ENCODE measurements around the gene USP6NL.

The USP6NL gene

GRCh38 chr10:11482306-11482705 lies 129.1 kb downstream of the USP6NL start:
- Histone ChIP-seq H3K4me1 (ENCODE audit: control insufficient read depth, insufficient read depth, low read length, poor library complexity, severe bottlenecking) (no peaks in the 10 kb centered on the region), H3K9me3 (ENCODE audit: control insufficient read depth, low read length) (no peaks in the 10 kb centered on the region), H3K27ac (ENCODE audit: low read depth, low read length, severe bottlenecking) (no peak overlapping the region), H3K4me3 (ENCODE audit: extremely low read depth, insufficient read depth, low read length, poor library complexity, severe bottlenecking) (no peak overlapping the region), H3K36me3 (ENCODE audit: control insufficient read depth, insufficient read depth, low read length) (peaks cover 20% of the 10 kb centered on the region)

GRCh38 chr10:11480687-11481086 lies 130.8 kb downstream of the USP6NL start:
- 86 to 95% methylated on average over 2 to 4 of the region's 4 CpGs for WGBS, 2 experiments (ENCODE audit: insufficient coverage in 2 of 2)
- Histone ChIP-seq H3K4me3 (ENCODE audit: extremely low read depth, insufficient read depth, low read length, poor library complexity, severe bottlenecking) (no peak overlapping the region), H3K36me3 (ENCODE audit: control insufficient read depth, insufficient read depth, low read length) (peaks cover 20% of the 10 kb centered on the region), H3K27ac (ENCODE audit: low read depth, low read length, severe bottlenecking) (no peak overlapping the region), H3K4me1 (ENCODE audit: control insufficient read depth, insufficient read depth, low read length, poor library complexity, severe bottlenecking) (no peaks in the 10 kb centered on the region), H3K9me3 (ENCODE audit: control insufficient read depth, low read length) (no peaks in the 10 kb centered on the region)

GRCh38 chr10:11479300-11479699 lies 132.2 kb downstream of the USP6NL start:
- Histone ChIP-seq H3K4me1 (ENCODE audit: control insufficient read depth, insufficient read depth, low read length, poor library complexity, severe bottlenecking) (no peaks in the 10 kb centered on the region), H3K4me3 (ENCODE audit: extremely low read depth, insufficient read depth, low read length, poor library complexity, severe bottlenecking) (no peak overlapping the region), H3K27ac (ENCODE audit: low read depth, low read length, severe bottlenecking) (no peak overlapping the region), H3K36me3 (ENCODE audit: control insufficient read depth, insufficient read depth, low read length) (peaks cover 17% of the 10 kb centered on the region), H3K9me3 (ENCODE audit: control insufficient read depth, low read length) (no peaks in the 10 kb centered on the region)
- WGBS, 2 experiments (ENCODE audit: insufficient coverage in 2 of 2), result 98 to 100% methylated on average over 2 to 5 of the region's 7 CpGs

- 79 to 100% methylated on average over 1 of the region's 1 CpG for WGBS, 2 experiments (ENCODE audit: insufficient coverage in 2 of 2)
- Histone ChIP-seq H3K4me3 (ENCODE audit: extremely low read depth, insufficient read depth, low read length, poor library complexity, severe bottlenecking) (no peak overlapping the region), H3K27ac (ENCODE audit: low read depth, low read length, severe bottlenecking) (no peak overlapping the region), H3K36me3 (ENCODE audit: control insufficient read depth, insufficient read depth, low read length) (peaks cover 16% of the 10 kb centered on the region), H3K4me1 (ENCODE audit: control insufficient read depth, insufficient read depth, low read length, poor library complexity, severe bottlenecking) (peaks cover 2% of the 10 kb centered on the region), H3K9me3 (ENCODE audit: control insufficient read depth, low read length) (no peaks in the 10 kb centered on the region)
Measured at GRCh38 chr10:11478807-11479206, 132.6 kb downstream of the USP6NL start.

- WGBS, 2 experiments (ENCODE audit: insufficient coverage in 2 of 2), result 100% methylated on average over 1 of the region's 3 CpGs
- Histone ChIP-seq H3K27ac (ENCODE audit: low read depth, low read length, severe bottlenecking) (peak overlapping the region; percentile 32), H3K4me3 (ENCODE audit: extremely low read depth, insufficient read depth, low read length, poor library complexity, severe bottlenecking) (no peak overlapping the region), H3K9me3 (ENCODE audit: control insufficient read depth, low read length) (no peaks in the 10 kb centered on the region), H3K36me3 (ENCODE audit: control insufficient read depth, insufficient read depth, low read length) (peaks cover 7% of the 10 kb centered on the region), H3K4me1 (ENCODE audit: control insufficient read depth, insufficient read depth, low read length, poor library complexity, severe bottlenecking) (peaks cover 9% of the 10 kb centered on the region)
Measured at GRCh38 chr10:11475831-11476434, 135.5 kb downstream of the USP6NL start.

- 48 to 49% methylated on average over 7 to 10 of the region's 12 CpGs for WGBS, 2 experiments (ENCODE audit: insufficient coverage in 2 of 2)
- H3K4me1 ChIP-seq (ENCODE audit: control insufficient read depth, insufficient read depth, low read length, poor library complexity, severe bottlenecking), result peaks cover 9% of the 10 kb centered on the region
- H3K27ac ChIP-seq (ENCODE audit: low read depth, low read length, severe bottlenecking), result no peak overlapping the region
- no peaks in the 10 kb centered on the region for H3K9me3 ChIP-seq (ENCODE audit: control insufficient read depth, low read length)
- no peak overlapping the region for H3K4me3 ChIP-seq (ENCODE audit: extremely low read depth, insufficient read depth, low read length, poor library complexity, severe bottlenecking)
- no peaks in the 10 kb centered on the region for H3K36me3 ChIP-seq (ENCODE audit: control insufficient read depth, insufficient read depth, low read length)
Measured at GRCh38 chr10:11473128-11473760, 138.2 kb downstream of the USP6NL start.

GRCh38 chr10:11472158-11472753 lies 139.2 kb downstream of the USP6NL start:
- Histone ChIP-seq H3K36me3 (ENCODE audit: control insufficient read depth, insufficient read depth, low read length) (no peaks in the 10 kb centered on the region), H3K4me3 (ENCODE audit: extremely low read depth, insufficient read depth, low read length, poor library complexity, severe bottlenecking) (no peak overlapping the region), H3K9me3 (ENCODE audit: control insufficient read depth, low read length) (no peaks in the 10 kb centered on the region), H3K4me1 (ENCODE audit: control insufficient read depth, insufficient read depth, low read length, poor library complexity, severe bottlenecking) (peaks cover 9% of the 10 kb centered on the region), H3K27ac (ENCODE audit: low read depth, low read length, severe bottlenecking) (no peak overlapping the region)
- 21 to 29% methylated on average over 6 of the region's 8 CpGs for WGBS, 2 experiments (ENCODE audit: insufficient coverage in 2 of 2)

- Histone ChIP-seq H3K27ac (ENCODE audit: low read depth, low read length, severe bottlenecking) (no peak overlapping the region), H3K36me3 (ENCODE audit: control insufficient read depth, insufficient read depth, low read length) (no peaks in the 10 kb centered on the region), H3K9me3 (ENCODE audit: control insufficient read depth, low read length) (no peaks in the 10 kb centered on the region), H3K4me1 (ENCODE audit: control insufficient read depth, insufficient read depth, low read length, poor library complexity, severe bottlenecking) (peaks cover 9% of the 10 kb centered on the region), H3K4me3 (ENCODE audit: extremely low read depth, insufficient read depth, low read length, poor library complexity, severe bottlenecking) (no peak overlapping the region)
- 88 to 92% methylated on average over 9 to 22 of the region's 22 CpGs for WGBS, 2 experiments (ENCODE audit: insufficient coverage in 2 of 2)
Measured at GRCh38 chr10:11469575-11470391, 141.7 kb downstream of the USP6NL start.

- Histone ChIP-seq H3K36me3 (ENCODE audit: control insufficient read depth, insufficient read depth, low read length) (peaks cover 5% of the 10 kb centered on the region), H3K4me1 (ENCODE audit: control insufficient read depth, insufficient read depth, low read length, poor library complexity, severe bottlenecking) (peaks cover 1% of the 10 kb centered on the region), H3K27ac (ENCODE audit: low read depth, low read length, severe bottlenecking) (no peak overlapping the region), H3K9me3 (ENCODE audit: control insufficient read depth, low read length) (no peaks in the 10 kb centered on the region), H3K4me3 (ENCODE audit: extremely low read depth, insufficient read depth, low read length, poor library complexity, severe bottlenecking) (no peak overlapping the region)
- 95% methylated on average over 6 of the region's 7 CpGs for WGBS, 2 experiments (ENCODE audit: insufficient coverage in 2 of 2)
Measured at GRCh38 chr10:11468126-11468742, 143.2 kb downstream of the USP6NL start.

GRCh38 chr10:11465406-11465805 lies 146.0 kb downstream of the USP6NL start:
- no peak overlapping the region for H3K27ac ChIP-seq (ENCODE audit: low read depth, low read length, severe bottlenecking)
- WGBS, 2 experiments (ENCODE audit: insufficient coverage in 2 of 2), result 65 to 74% methylated on average over 4 of the region's 5 CpGs
- peaks cover 23% of the 10 kb centered on the region for H3K36me3 ChIP-seq (ENCODE audit: control insufficient read depth, insufficient read depth, low read length)
- no peaks in the 10 kb centered on the region for H3K4me1 ChIP-seq (ENCODE audit: control insufficient read depth, insufficient read depth, low read length, poor library complexity, severe bottlenecking)
- no peak overlapping the region for H3K4me3 ChIP-seq (ENCODE audit: extremely low read depth, insufficient read depth, low read length, poor library complexity, severe bottlenecking)
- H3K9me3 ChIP-seq (ENCODE audit: control insufficient read depth, low read length), result no peaks in the 10 kb centered on the region

Measured in mesodermal cell (in vitro differentiated cells).